GM12891 (cell line): Measurements from ENCODE around the gene UFL1.

Experiments used
- PAX5 ChIP-seq: IDR thresholded peaks from 2 replicates; pipeline ENCODE4 v1.6.1; 2011; ENCODE audit warnings: low read length, moderate library complexity, mild to moderate bottlenecking; ENCODE audit not compliant: insufficient read depth, severe bottlenecking
- POLR2A ChIP-seq: IDR thresholded peaks from 2 replicates; pipeline ENCODE4 v1.6.1; 2011; ENCODE audit warnings: low read depth, low read length, control low read depth
- POLR2AphosphoS5 ChIP-seq: IDR thresholded peaks from 2 replicates; pipeline ENCODE4 v1.6.1; 2011; ENCODE audit warnings: low read depth, low read length, control low read depth
- SPI1 ChIP-seq: IDR thresholded peaks from 2 replicates; pipeline ENCODE4 v1.6.1; 2011; ENCODE audit warnings: low read depth, low read length, control low read depth
- TAF1 ChIP-seq: IDR thresholded peaks from 2 replicates; pipeline ENCODE4 v1.6.1; 2011; ENCODE audit warnings: low read depth, low read length, control low read depth

DNA sequence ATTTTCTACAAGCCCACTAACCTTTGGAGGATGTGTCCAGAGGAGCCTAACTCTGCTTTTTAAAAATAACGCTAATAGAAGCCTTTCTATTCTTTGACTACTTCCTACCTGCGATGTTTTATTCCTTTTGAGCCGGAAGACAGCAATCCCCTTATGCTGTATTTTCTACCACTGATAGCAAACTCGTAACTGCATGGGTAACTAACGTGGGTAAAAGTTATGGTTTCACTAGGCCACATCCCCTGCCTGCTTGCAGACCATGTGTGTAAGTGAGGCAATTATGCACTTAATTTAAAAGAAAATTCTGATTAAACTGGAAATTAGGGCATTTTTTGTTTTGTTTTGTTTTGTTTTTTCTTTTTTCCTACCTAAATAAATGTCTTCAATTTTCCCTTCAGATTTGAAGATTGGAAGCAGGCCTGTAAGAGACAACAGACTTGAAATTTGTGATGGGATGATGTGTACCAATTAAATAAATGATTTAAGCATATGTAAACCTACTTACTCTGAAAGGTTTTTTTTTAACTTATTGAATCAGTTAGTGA lies 931 bp downstream of the UFL1 start:
- no peak for TF ChIP-seq POLR2A
- no peak for TF ChIP-seq TAF1
- TF ChIP-seq POLR2AphosphoS5: no peak
- no peak for TF ChIP-seq SPI1
- no peak for TF ChIP-seq PAX5
